AG04449 (cell line): Measurements from ENCODE around the gene CDR2.

Experiments used
- CTCF ChIA-PET: fragments of 350-600 bp; formaldehyde crosslinking; extraction: SDS; loops from one replicate; lab custom pipeline; 2021; ENCODE audit warnings: antibody characterized with exemption; lab: Yijun Ruan, JAX
- POLR2A ChIA-PET: fragments of 400-600, 350-600 bp; formaldehyde crosslinking; extraction: SDS; loops from one replicate; lab custom pipeline; 2020; ENCODE audit warnings: antibody characterized with exemption, inconsistent platforms; lab: Yijun Ruan, JAX
- DNase-seq: peaks from one replicate; pipeline ENCODE4 v3.0.0-alpha.2; 2010; ENCODE audit warnings: low read depth, low spot score
- H3K4me3 ChIP-seq: 2 replicates; pipeline ENCODE4 v1.5.1; 2011; ENCODE audit warnings: low read depth, mild to moderate bottlenecking, control low read depth, low read length
- TF ChIP-seq, protein P1 (sequence below): IDR thresholded peaks from one replicate; pipeline ENCODE4 v1.5.1; 2011; ENCODE audit warnings: mild to moderate bottlenecking, moderate library complexity, low read length, control low read depth, inconsistent platforms; ENCODE audit not compliant: insufficient read depth; ENCODE audit errors: missing control alignments

The CDR2 gene

DNA sequence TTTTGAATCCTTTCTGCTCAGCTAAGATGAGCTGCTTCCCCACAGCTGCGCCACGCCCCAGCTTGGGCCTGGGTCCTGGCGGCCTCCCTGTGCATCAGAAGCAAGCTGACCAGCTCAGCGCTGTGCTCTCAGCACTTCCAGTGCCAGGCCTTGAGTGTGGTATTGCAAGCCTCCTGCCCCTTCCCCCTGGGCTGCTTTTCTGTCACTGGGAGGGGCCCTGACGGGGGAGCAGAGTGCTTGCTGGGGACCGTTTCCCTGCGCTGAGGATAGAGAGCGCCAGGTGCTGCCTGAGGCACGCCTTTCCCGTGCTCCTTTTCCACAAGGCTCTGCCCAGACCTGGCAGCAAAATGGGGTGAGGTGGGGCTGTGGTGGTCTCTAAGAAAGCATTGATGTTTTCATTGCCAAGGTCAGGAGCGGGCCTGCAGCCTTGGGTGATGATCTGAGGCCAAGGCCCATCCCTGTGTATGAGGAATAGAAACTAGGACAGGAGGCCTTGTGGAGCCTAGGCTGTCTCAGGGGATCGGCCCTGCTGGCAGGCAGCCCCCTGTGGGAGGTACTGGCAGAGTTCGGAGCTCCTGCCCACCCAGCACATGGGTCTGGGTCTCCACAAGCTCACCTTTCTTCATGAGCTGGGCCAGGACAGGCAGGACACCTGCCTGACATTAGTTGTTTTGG is 47.5 kb downstream of the CDR2 start:
- POLR2A ChIA-PET: interaction anchor here (0.7 kb wide), 1 partner anchor 755 kb away, joined by 3 read pairs; no protein-coding TSS in a partner anchor
- CTCF ChIA-PET: interaction anchor here (0.6 to 1.1 kb wide), 3 partner anchors 9 to 187 kb away, joined by 3 to 4 read pairs (median 3); no protein-coding TSS in a partner anchor
- TF ChIP-seq, protein P1, sequence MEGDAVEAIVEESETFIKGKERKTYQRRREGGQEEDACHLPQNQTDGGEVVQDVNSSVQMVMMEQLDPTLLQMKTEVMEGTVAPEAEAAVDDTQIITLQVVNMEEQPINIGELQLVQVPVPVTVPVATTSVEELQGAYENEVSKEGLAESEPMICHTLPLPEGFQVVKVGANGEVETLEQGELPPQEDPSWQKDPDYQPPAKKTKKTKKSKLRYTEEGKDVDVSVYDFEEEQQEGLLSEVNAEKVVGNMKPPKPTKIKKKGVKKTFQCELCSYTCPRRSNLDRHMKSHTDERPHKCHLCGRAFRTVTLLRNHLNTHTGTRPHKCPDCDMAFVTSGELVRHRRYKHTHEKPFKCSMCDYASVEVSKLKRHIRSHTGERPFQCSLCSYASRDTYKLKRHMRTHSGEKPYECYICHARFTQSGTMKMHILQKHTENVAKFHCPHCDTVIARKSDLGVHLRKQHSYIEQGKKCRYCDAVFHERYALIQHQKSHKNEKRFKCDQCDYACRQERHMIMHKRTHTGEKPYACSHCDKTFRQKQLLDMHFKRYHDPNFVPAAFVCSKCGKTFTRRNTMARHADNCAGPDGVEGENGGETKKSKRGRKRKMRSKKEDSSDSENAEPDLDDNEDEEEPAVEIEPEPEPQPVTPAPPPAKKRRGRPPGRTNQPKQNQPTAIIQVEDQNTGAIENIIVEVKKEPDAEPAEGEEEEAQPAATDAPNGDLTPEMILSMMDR: no peak
- no peak for DNase-seq
- H3K4me3 ChIP-seq: no peak overlapping the region

- TF ChIP-seq, protein P1: no peak
- CTCF ChIA-PET: interaction anchor here (0.6 to 2.1 kb wide), 3 partner anchors 11 to 186 kb away, joined by 3 to 7 read pairs (median 4); no protein-coding TSS in a partner anchor
- POLR2A ChIA-PET: no interaction called here
- no peak overlapping the region for H3K4me3 ChIP-seq
- no peak for DNase-seq
Measured at GRCh38 chr16:22326369-22326652, 48.1 kb downstream of the CDR2 start.

DNA sequence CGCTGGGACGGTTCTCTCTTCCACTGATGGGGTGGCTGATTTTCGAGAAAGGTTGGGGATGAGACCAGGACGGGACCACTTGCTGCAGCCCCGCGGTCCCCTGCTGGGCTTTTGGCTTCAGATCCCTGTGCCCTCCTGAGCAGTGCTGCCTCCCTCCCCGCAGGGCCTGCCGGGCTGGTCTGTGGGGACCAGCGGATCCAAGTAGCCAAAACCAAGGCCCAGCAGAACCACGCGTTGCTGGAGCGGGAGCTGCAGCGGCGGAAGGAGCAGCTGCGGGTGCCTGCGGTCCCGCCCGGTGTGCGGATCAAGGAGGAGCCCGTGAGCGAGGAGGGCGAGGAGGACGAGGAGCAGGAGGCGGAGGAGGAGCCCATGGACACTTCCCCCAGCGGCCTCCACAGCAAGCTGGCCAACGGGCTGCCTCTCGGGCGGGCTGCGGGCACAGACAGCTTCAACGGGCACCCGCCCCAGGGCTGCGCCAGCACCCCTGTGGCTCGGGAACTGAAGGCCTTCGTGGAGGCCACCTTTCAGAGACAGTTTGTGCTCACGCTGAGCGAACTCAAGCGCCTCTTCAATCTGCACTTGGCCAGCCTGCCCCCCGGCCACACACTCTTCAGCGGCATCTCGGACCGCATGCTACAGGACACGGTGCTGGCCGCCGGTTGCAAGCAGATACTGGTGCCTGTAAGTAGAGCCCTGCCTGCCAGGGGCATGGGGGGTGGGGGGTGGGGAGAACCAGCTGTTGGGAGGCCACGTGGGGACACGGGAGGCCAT is 48.6 kb downstream of the CDR2 start:
- no peak overlapping the region for H3K4me3 ChIP-seq
- TF ChIP-seq, protein P1: no peak
- ChIA-PET POLR2A (no interaction called here), CTCF (interaction anchor here (1.7 to 2.1 kb wide), 2 partner anchors 12 to 25 kb away, joined by 4 to 7 read pairs; no protein-coding TSS in a partner anchor)
- DNase-seq: no peak

DNA sequence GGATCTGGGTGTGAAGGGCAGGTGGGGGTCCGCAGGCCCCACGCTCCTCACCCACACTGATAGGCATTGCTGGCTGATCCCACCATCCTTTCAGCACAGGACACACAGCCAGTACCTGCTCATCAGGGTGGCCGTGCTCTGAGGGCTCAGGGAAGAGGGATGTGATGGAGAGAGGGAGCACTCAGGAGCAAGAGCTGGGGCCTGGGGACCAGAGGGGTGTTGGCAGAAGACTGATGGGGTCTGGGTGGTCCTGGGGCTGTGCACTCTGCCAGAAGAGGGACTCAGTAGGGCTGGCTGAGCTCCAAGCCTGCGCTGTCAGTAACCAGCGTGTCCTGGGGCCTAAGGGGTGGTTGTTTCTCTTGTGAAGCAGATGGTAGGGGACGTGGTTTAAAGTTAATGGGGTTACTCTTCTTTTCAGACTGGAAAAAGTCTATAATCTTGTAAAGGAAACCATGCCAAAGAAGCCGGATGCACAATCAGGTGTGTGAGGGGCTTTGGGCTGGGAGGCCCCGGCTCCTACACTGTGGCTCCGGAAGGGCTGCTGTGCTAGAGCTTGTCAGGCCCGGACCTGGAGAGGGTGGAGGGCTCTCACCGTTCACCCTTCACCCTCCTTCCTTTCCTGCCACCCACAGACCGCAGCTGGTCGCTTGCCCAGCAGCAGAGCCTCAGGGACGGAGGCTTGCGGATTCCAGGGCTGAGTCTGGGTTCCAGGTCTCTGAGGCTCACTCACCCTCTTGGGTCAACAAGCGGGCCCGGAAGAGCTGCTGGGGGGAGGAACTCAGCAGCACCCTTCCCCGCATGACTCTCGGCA is 49.4 kb downstream of the CDR2 start:
- CTCF ChIA-PET: interaction anchor here (1.7 to 2.1 kb wide), 2 partner anchors 12 to 24 kb away, joined by 4 to 7 read pairs; no protein-coding TSS in a partner anchor
- no peak overlapping the region for H3K4me3 ChIP-seq
- no peak for DNase-seq
- POLR2A ChIA-PET: no interaction called here
- TF ChIP-seq, protein P1: no peak

- POLR2A ChIA-PET: no interaction called here
- TF ChIP-seq, protein P1: no peak
- no peak overlapping the region for H3K4me3 ChIP-seq
- CTCF ChIA-PET: interaction anchor here (1.0 to 2.1 kb wide), 5 partner anchors 11 to 28 kb away, joined by 3 to 7 read pairs (median 5); no protein-coding TSS in a partner anchor
- DNase-seq: no peak
Measured at GRCh38 chr16:22323959-22324786, 50.2 kb downstream of the CDR2 start.
